ENCODE results near the gene PTTG1IP.
"Not testable (repeated sequence)": the region's sequence is repeated elsewhere in the genome, so short reads cannot be mapped to it uniquely, and the experiment has no call there.

Gene PTTG1IP

DNA sequence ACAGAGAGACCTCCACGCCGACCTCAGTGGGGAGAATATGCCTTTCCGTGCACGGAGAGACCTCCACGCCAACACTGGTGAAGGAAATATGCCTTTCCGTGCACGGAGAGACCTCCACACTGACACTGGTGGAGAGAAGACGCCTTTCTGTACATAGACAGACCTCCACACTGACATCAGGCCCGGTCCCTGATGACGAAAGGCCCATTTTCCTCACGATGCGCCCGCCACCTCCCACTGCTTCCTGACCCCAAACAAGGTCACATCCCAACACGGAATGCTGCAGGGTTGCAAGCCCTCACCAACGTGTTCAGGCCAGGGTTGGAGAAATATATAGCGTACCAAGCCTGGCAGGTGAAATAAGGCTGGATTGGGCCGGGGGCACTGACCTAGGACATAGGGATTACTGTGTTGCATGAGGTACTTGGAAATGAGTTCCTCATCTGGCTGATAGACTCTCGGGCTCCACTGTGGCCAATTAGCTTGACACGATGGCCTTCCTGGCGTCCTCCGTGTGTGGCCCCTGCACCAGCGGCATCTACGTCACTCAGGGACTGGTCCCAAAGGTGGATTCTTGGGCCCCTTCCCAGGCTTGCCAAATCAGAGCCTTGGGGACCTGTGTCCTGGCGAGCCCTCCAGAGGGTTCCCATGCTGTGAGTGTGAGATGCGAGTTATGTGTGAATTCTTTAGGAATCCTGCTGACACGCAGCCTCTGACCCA is 39.1 kb downstream of the PTTG1IP start:
- H3K4me3 ChIP-seq (ENCODE audit: low read depth, low read length): no peak overlapping the region
- TF ChIP-seq, protein P1, sequence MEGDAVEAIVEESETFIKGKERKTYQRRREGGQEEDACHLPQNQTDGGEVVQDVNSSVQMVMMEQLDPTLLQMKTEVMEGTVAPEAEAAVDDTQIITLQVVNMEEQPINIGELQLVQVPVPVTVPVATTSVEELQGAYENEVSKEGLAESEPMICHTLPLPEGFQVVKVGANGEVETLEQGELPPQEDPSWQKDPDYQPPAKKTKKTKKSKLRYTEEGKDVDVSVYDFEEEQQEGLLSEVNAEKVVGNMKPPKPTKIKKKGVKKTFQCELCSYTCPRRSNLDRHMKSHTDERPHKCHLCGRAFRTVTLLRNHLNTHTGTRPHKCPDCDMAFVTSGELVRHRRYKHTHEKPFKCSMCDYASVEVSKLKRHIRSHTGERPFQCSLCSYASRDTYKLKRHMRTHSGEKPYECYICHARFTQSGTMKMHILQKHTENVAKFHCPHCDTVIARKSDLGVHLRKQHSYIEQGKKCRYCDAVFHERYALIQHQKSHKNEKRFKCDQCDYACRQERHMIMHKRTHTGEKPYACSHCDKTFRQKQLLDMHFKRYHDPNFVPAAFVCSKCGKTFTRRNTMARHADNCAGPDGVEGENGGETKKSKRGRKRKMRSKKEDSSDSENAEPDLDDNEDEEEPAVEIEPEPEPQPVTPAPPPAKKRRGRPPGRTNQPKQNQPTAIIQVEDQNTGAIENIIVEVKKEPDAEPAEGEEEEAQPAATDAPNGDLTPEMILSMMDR (IDR thresholded peaks at IDR 0.05; ENCODE audit: borderline replicate concordance, insufficient read depth, low read depth, low read length): no peak

DNA sequence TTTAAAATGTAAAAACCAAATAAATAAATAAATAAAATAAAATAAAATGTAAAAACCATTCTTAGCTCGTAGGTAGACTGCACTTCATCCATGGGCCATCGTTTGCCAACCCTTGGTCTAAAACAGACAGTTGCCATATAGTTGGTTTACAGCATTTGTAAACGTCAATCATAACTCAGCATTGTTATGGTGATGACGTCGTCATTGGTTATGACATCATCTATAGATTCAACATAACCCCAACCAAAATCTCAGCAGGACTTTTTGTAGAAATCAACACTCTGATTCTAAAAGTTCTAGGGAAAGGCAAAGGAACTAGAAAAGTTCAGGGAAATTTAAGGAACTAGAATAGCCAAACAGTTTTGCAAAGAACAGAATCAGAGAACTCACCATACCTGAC is 39.8 kb downstream of the PTTG1IP start:
- no peak overlapping the region for H3K4me3 ChIP-seq (ENCODE audit: low read depth, low read length)
- TF ChIP-seq, protein P1 (IDR thresholded peaks at IDR 0.05; ENCODE audit: borderline replicate concordance, insufficient read depth, low read depth, low read length): no peak

DNA sequence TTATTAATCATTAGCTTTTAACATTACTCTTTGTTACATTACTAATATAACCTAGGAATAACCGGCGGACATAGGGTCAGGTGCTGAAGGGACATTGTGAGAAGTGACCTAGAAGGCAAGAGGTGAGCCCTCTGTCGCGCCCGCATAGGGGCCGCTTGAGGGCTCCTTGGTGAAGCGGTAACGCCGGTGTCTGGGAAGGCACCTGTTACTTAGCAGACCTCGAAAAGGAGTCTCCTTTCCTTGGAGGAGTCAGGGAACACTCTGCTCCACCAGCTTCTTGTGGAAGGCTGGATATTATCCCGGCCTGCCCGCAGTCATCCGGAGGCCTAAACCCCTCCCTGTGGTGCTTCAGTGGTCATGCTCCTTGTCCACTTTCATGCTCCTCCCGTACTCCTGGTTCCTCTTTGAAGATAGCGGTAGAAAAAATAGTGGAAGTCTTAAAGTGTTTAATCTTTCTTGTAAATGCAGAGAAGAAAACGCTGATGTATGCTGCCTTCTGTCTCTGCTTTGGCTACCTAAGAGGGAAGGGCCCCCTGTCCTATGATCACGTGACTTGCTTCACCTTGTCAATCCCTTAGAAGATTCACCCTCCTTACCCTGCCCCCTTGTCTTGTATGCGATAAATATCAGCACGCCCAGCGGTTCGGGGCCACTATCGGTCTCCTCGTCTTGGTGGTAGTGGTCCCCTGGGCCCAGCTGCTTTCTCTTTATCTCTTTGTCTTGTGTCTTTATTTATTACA is 40.8 kb downstream of the PTTG1IP start:
- not testable (repeated sequence) for H3K4me3 ChIP-seq (ENCODE audit: low read depth, low read length)

DNA sequence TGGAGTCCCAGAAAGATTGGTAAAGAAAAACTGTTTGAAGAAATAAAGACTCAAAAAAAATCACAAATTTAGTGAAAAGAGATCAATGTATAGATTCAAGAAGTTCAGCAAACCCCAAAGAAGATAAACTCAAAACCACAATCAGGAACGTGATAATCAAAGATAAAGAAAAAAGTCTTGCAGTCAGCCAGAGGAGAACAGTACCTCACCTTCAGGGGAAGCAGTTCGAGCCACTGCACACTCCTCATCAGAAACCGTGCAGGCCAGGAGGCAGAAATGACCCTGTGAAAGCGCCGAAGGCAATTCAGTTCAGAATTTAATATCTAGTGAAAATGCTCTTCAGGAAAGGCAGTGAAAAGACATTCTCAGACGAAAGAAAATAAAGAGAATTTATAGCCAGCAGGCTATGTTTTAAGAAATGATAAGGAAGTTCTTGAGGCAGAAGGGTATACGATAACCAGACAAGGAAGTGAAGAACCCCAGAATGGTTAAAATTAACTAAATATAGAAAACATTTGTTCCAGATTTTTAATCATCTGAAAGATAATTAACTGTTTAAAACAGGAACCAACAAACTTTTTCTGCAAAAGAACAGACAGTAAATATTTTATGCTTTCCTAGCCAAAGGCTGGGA is 42.1 kb downstream of the PTTG1IP start:
- H3K4me3 ChIP-seq (ENCODE audit: low read depth, low read length): no peak overlapping the region
- TF ChIP-seq, protein P1 (IDR thresholded peaks at IDR 0.05; ENCODE audit: borderline replicate concordance, insufficient read depth, low read depth, low read length): no peak

DNA sequence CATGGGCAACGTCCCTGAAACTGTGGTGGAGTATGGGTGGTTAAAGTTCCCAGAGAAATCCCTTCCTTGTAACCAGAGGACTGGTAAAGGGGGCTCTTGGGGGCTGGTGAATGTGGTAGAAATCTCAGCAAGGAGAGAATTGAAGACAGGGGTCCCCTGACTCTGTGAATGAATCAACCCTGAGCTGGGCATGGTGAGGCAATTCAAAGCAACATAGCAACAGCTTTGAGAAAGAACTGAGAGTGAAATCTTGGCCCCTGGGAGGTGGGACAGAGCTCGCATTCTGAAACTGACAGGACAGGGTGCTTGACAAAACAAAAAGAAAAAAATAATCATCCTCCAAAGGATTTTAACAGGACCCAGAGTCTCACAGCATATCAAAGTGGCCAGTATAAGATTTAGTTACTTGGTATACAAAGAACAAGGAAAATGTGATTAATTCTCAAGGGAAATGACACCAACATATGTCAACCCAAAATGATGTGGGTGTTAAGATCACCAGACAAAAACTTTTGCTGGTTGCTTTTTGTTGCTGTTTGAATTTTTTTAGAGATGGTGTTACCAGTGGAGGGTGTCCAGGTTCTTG is 43.9 kb downstream of the PTTG1IP start:
- TF ChIP-seq, protein P1 (IDR thresholded peaks at IDR 0.05; ENCODE audit: borderline replicate concordance, insufficient read depth, low read depth, low read length): no peak
- no peak overlapping the region for H3K4me3 ChIP-seq (ENCODE audit: low read depth, low read length)

DNA sequence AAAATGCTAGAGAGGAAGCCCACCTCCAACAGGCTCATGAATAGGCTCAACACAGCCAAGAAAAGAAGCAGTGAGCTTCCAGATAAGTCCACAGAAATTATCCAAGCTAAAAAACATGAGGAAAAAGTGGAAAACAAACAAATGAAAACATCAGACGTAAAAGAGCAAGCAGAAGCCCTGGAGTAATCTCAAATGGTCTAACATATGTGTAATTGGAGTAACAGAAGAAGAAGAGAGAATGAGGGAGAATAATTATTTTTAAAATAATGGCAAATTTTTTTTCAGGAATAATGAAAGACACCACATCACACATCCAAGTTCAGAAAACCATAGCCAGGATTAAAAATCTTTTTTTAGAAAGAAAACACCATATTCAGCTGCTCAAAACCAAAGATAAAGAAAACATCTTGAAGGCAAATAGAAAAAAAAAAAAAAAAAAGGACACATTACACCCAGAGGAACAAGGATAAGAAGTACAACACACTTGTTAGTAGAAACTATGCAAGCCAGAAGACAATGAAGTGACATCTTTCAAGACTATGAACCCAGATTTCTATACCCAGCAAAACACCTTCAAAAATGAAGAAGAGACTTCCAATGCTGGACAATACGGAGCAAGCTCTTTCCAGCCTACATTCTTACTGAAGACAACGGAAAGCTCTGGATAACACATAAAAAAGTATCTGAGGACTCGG is 45.0 kb downstream of the PTTG1IP start:
- TF ChIP-seq, protein P1 (IDR thresholded peaks at IDR 0.05; ENCODE audit: borderline replicate concordance, insufficient read depth, low read depth, low read length): no peak
- no peak overlapping the region for H3K4me3 ChIP-seq (ENCODE audit: low read depth, low read length)

DNA sequence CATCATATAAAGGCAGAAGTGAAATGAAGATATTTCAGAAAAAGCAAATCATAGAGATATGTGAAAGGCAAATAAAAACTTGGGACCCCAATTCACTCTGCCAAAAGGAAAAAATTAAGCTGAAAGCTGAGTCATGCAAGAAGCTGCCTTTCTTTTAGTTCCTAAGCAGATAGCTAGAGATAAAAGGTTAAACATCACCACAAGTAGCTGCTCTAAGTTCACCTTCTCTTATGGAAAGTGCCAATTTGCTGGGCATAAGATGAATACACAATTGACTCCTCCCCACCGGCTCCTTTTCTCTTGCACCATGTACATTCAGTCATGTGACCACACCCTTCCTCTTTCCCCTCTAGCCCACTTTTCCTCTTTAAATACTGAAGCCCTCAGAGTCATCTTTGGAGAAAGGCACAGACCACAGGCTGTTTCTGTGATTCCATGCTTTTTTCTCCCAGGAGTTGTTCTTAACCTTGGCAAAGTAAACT is 50.3 kb downstream of the PTTG1IP start:
- TF ChIP-seq, protein P1 (IDR thresholded peaks at IDR 0.05; ENCODE audit: borderline replicate concordance, insufficient read depth, low read depth, low read length): no peak
- no peak overlapping the region for H3K4me3 ChIP-seq (ENCODE audit: low read depth, low read length)
